HepG2 (cell line): Measurements from ENCODE around the gene NFIC. TPM values are rescaled to one million over a fixed set of nuclear protein-coding genes. Genes with fewer than 3 reads are reported as not detected.

Source experiments
- ATAC-seq: fragments of 200-7000 bp; cut with Tn5 transposase; 3 replicates; pipeline ENCODE4 v1.9.1; 2020; ENCODE audit warnings: mild to moderate bottlenecking, moderate library complexity
- BruUV-seq: library from RNA; stranded (reverse); fragments of 400-500 nt; replicated peaks from 2 replicates; lab custom pipeline; 2021; lab: Mats Ljungman, UMichigan
- CTCF ChIA-PET: fragments of 300-600 bp; formaldehyde crosslinking; extraction: SDS; loops from one replicate; lab custom pipeline; 2021; ENCODE audit warnings: low total read pairs, inconsistent platforms, low intra/inter-chr PET ratio; lab: Yijun Ruan, JAX
- POLR2A ChIA-PET: fragments of 350-600 bp; sonication (Branson Sonifier 250); formaldehyde crosslinking; loops from one replicate; lab custom pipeline; 2020; ENCODE audit warnings: antibody characterized with exemption, inconsistent platforms; lab: Yijun Ruan, JAX
- DNase-seq: peaks from one replicate; pipeline ENCODE4 v3.0.0-alpha.2; 2015; ENCODE audit warnings: low spot score
- FAIRE-seq: peaks from 3 replicates; lab custom pipeline; 2011; peaks lifted over from hg19 to GRCh38; lab: Jason Lieb, UNC
- H2AFZ ChIP-seq: one replicate; pipeline ENCODE4 v1.6.1; 2011; ENCODE audit warnings: low read length, inconsistent platforms
- H3K27ac ChIP-seq: fragments of 300-600 bp; 3 replicates; pipeline ENCODE4 v1.8.0; 2011; ENCODE audit warnings: mixed run types, mild to moderate bottlenecking, mixed read lengths, low read length, inconsistent platforms; ENCODE audit not compliant: insufficient read depth; ENCODE audit errors: extremely low read length
- H3K27me3 ChIP-seq, 2 experiments: fragments of 200-600 bp in 1 of 2; 2 replicates in 1 of 2; 3 replicates in 1 of 2; pipeline versions ENCODE4 v1.6.0 to v1.8.0; 2011; ENCODE audit warnings: low read length in 2 of 2, mild to moderate bottlenecking in 2 of 2, moderate library complexity in 2 of 2, inconsistent platforms in 1 of 2; ENCODE audit not compliant: insufficient read depth in 2 of 2, control insufficient read depth in 1 of 2
- H3K36me3 ChIP-seq, 2 experiments: fragments of 200-600 bp in 1 of 2; replicated peaks in 1 of 2; 2 replicates in 1 of 2; 3 replicates in 1 of 2; pipeline versions ENCODE4 v1.5.1 to v1.8.0; 2011; ENCODE audit warnings: low read length in 2 of 2, inconsistent platforms in 1 of 2; ENCODE audit not compliant: insufficient read depth in 2 of 2, control insufficient read depth in 1 of 2
- H3K4me1 ChIP-seq: 2 replicates; pipeline ENCODE4 v1.5.1; 2012; ENCODE audit warnings: low read length, inconsistent platforms; ENCODE audit not compliant: insufficient read depth
- H3K4me2 ChIP-seq: 2 replicates; pipeline ENCODE4 v1.6.0; 2011; ENCODE audit warnings: low read depth, low read length, inconsistent platforms
- H3K4me3 ChIP-seq, 3 experiments: fragments of 200-600 bp in 1 of 3; sonication (generic), shearing (Covaris generic) in 1 of 3; replicated peaks in 1 of 3; 2 replicates each; pipeline ENCODE4 v1.5.1; 2011 to 2016; ENCODE audit warnings: low read length in 3 of 3, inconsistent platforms in 2 of 3, low read depth in 2 of 3, mild to moderate bottlenecking in 2 of 3, control low read depth in 1 of 3, mixed read lengths in 1 of 3; ENCODE audit not compliant: insufficient read depth in 1 of 3
- H3K79me2 ChIP-seq: one replicate; pipeline ENCODE4 v1.6.1; 2011; ENCODE audit warnings: low read length, inconsistent platforms; ENCODE audit not compliant: insufficient read depth
- H3K9ac ChIP-seq: 2 replicates; pipeline ENCODE4 v1.6.0; 2011; ENCODE audit warnings: mild to moderate bottlenecking, low read depth, low read length, inconsistent platforms; ENCODE audit not compliant: insufficient read depth
- H3K9me3 ChIP-seq: 2 replicates; pipeline ENCODE4 v1.5.1; 2012; ENCODE audit warnings: mild to moderate bottlenecking, low read length
- H4K20me1 ChIP-seq: 2 replicates; pipeline ENCODE4 v1.6.0; 2011; ENCODE audit warnings: inconsistent platforms, mild to moderate bottlenecking, low read length, moderate library complexity; ENCODE audit not compliant: insufficient read depth
- CEBPB ChIP-seq: IDR thresholded peaks from 2 replicates; pipeline ENCODE4 v1.6.1; 2011; ENCODE audit warnings: low read depth, low read length, improper control_type of control experiment, borderline replicate concordance
- CREM ChIP-seq, 2 experiments: sonication (generic) in 1 of 2; formaldehyde crosslinking in 1 of 2; IDR thresholded peaks; 2 replicates each; pipeline versions ENCODE4 v1.4.0 to v1.6.1; 2016 to 2020; ENCODE audit warnings: antibody characterized with exemption in 1 of 2, mild to moderate bottlenecking in 1 of 2, missing genetic modification reagents in 1 of 2
- DMAP1 ChIP-seq: IDR thresholded peaks from 2 replicates; pipeline ENCODE4 v1.6.1; 2016
- ESRRA ChIP-seq: sonication (generic); formaldehyde crosslinking; IDR thresholded peaks from 2 replicates; pipeline ENCODE4 v1.5.1; 2020; ENCODE audit warnings: mild to moderate bottlenecking, low read depth, missing genetic modification reagents
- HNF4A ChIP-seq: sonication (generic); formaldehyde crosslinking; IDR thresholded peaks from 2 replicates; pipeline ENCODE4 v1.4.0; 2020; ENCODE audit warnings: missing genetic modification reagents
- HNRNPH1 ChIP-seq: fragments of 200-400 bp; formaldehyde crosslinking; optimal IDR thresholded peaks from 2 replicates; pipeline ENCODE3; 2017; ENCODE audit warnings: mild to moderate bottlenecking, low read depth, low read length
- JUN ChIP-seq: sonication (generic); formaldehyde crosslinking; IDR thresholded peaks from 2 replicates; pipeline ENCODE4 v1.4.0; 2020; ENCODE audit warnings: mild to moderate bottlenecking, missing genetic modification reagents
- KDM2A ChIP-seq: sonication (generic); formaldehyde crosslinking; IDR thresholded peaks from 2 replicates; pipeline ENCODE4 v1.4.0; 2020; ENCODE audit warnings: low read depth, missing genetic modification reagents, borderline replicate concordance
- MED13 ChIP-seq: sonication (generic); formaldehyde crosslinking; IDR thresholded peaks from 2 replicates; pipeline ENCODE4 v1.5.0; 2020; ENCODE audit warnings: missing genetic modification reagents
- MEF2D ChIP-seq: sonication (generic); formaldehyde crosslinking; IDR thresholded peaks from 2 replicates; pipeline ENCODE4 v1.5.1; 2020; ENCODE audit warnings: mild to moderate bottlenecking, missing genetic modification reagents
- NBN ChIP-seq: fragments of 450-650 bp; conservative IDR thresholded peaks from 2 replicates; pipeline ENCODE4 v1.6.1; 2017
- NR2C2 ChIP-seq: sonication (generic); formaldehyde crosslinking; IDR thresholded peaks from 2 replicates; pipeline ENCODE4 v1.4.0; 2020; ENCODE audit warnings: missing genetic modification reagents, mild to moderate bottlenecking, moderate library complexity, borderline replicate concordance
- PHF8 ChIP-seq: sonication (generic); formaldehyde crosslinking; IDR thresholded peaks from 2 replicates; pipeline ENCODE4 v1.5.0; 2020; ENCODE audit warnings: missing genetic modification reagents
- RBM22 ChIP-seq: fragments of 200-400 bp; formaldehyde crosslinking; optimal IDR thresholded peaks from 2 replicates; pipeline ENCODE3; 2017; ENCODE audit warnings: mild to moderate bottlenecking, low read length, moderate library complexity
- SMC3 ChIP-seq: IDR thresholded peaks from 2 replicates; pipeline ENCODE4 v1.6.1; 2011; ENCODE audit warnings: low read length, improper control_type of control experiment
- SMYD3 ChIP-seq: sonication (generic); formaldehyde crosslinking; IDR thresholded peaks from 2 replicates; pipeline ENCODE4 v1.8.1; 2023; ENCODE audit warnings: mild to moderate bottlenecking, missing genetic modification reagents
- TARDBP ChIP-seq: sonication (generic); formaldehyde crosslinking; IDR thresholded peaks from 2 replicates; pipeline ENCODE4 v1.8.0; 2022; ENCODE audit warnings: mild to moderate bottlenecking, missing genetic modification reagents
- XBP1 ChIP-seq: sonication (generic); formaldehyde crosslinking; IDR thresholded peaks from 2 replicates; pipeline ENCODE4 v1.5.0; 2020; ENCODE audit warnings: missing genetic modification reagents
- ZBTB8A ChIP-seq: sonication (generic); formaldehyde crosslinking; IDR thresholded peaks from 2 replicates; pipeline ENCODE4 v1.4.0; 2020; ENCODE audit warnings: mild to moderate bottlenecking, low read depth, missing genetic modification reagents, borderline replicate concordance
- ZNF225 ChIP-seq: sonication (generic); formaldehyde crosslinking; IDR thresholded peaks from 2 replicates; pipeline ENCODE4 v1.4.0; 2020; ENCODE audit warnings: mild to moderate bottlenecking, missing genetic modification reagents
- ZNF546 ChIP-seq: sonication (generic); formaldehyde crosslinking; conservative IDR thresholded peaks from 2 replicates; pipeline ENCODE4 v1.8.1; 2023; ENCODE audit warnings: mild to moderate bottlenecking, missing genetic modification reagents
- ZNF616 ChIP-seq: sonication (generic); formaldehyde crosslinking; IDR thresholded peaks from 2 replicates; pipeline ENCODE4 v1.5.0; 2020; ENCODE audit warnings: low read depth, mild to moderate bottlenecking, missing genetic modification reagents
- ZNF644 ChIP-seq: IDR thresholded peaks from 2 replicates; pipeline ENCODE4 v1.6.1; 2016; ENCODE audit warnings: low read depth
- ZNF687 ChIP-seq: sonication (generic); formaldehyde crosslinking; IDR thresholded peaks from 2 replicates; pipeline ENCODE4 v1.5.1; 2020; ENCODE audit warnings: mild to moderate bottlenecking, missing genetic modification reagents, moderate library complexity
- WGBS: methylation state at CpG from one replicate; pipeline ENCODE4 v1.1.6; 2017; ENCODE audit warnings: low lambda C conversion rate; 5-methylcytosine and 5-hydroxymethylcytosine counted together
- in situ Hi-C: cut with HindIII; loops from 2 replicates; pipeline ENCODE4 v1.10.0; 2017; ENCODE audit warnings: low pct_unique_long_range_greater_than_20kb; ENCODE audit not compliant: extremely low pct_ligation_motif_present
- intact Hi-C: fragments of 100-400 bp; cut with micrococcal nuclease; formaldehyde crosslinking; loops from one replicate; pipeline ENCODE4 v1.10.0; 2022; ENCODE audit not compliant: unreplicated experiment
- polyA plus RNA-seq, 8 experiments: library from polyadenylated mRNA; depleted of rRNA in 3 of 8; stranded (reverse) in 7 of 8; unstranded in 1 of 8; fragments of >200 nt; fragmentation: Illumina TruSeq in 4 of 8; extraction: Trizol in 4 of 8; gene quantifications; 2 replicates each; pipeline versions ENCODE4 v1.2.1 to v1.2.3, GENCODE V29; 2011 to 2016; ENCODE audit warnings: low read depth in 4 of 8, missing spikeins in 1 of 8, mixed read lengths in 1 of 8; ENCODE audit not compliant: insufficient read depth in 1 of 8
- total RNA-seq, 5 experiments: library from RNA; depleted of rRNA; stranded (reverse); fragments of >200 nt; fragmentation: Illumina TruSeq; extraction: Trizol; gene quantifications; 2 replicates each; pipeline ENCODE4 v1.2.3, GENCODE V29; 2016; ENCODE audit warnings: low read depth in 1 of 5

Gene NFIC
- total and polyA plus RNA-seq, 2 of the 13 experiments (the other 11 are each of a cell fraction or from before 2014, with no cell fraction given) = 1.3 to 2.5 TPM

- no TSS peak for BruUV-seq
- DNase-seq (no peak), FAIRE-seq (no peak), ATAC-seq (no peak)
- Histone ChIP-seq H4K20me1 (no peaks in the 10 kb centered on the region), H3K4me3 (no peak overlapping the region), H3K4me2 (no peak overlapping the region), H3K9me3 (no peaks in the 10 kb centered on the region), H3K9ac (no peak overlapping the region), H3K4me1 (no peaks in the 10 kb centered on the region), H3K36me3 (0 out of 5 replicates have a peak, but pooled peaks cover 0 to 4% of the 10 kb centered on the region in 2 experiments), H2AFZ (no peak overlapping the region), H3K79me2 (no peaks in the 10 kb centered on the region), H3K27me3 (peaks cover 0 to 1% of the 10 kb centered on the region in 2 experiments; a peak in 1 of 5 replicates), H3K27ac (no peak overlapping the region)
- TF ChIP-seq ZNF616 (CRISPR knock-in tag) (no peak), ZNF225 (CRISPR knock-in tag) (no peak), ESRRA (CRISPR knock-in tag) (peak; percentile 60; the same call in 1 of the 2 replicates), ZNF687 (CRISPR knock-in tag) (no peak), ZNF546 (CRISPR knock-in tag) (no peak), SMC3 (no peak), MED13 (CRISPR knock-in tag) (no peak), NBN (no peak), PHF8 (no peak), RBM22 (peak; percentile 61), KDM2A (CRISPR knock-in tag) (0 out of 2 replicates have a peak, but pooled peaks have one; percentile 5), MEF2D (CRISPR knock-in tag) (no peak), DMAP1 (CRISPR knock-in tag) (no peak), CREM (IDR thresholded peaks at IDR 0.05) (no peak), CREM (CRISPR knock-in tag; IDR thresholded peaks at IDR 0.05) (no peak), CEBPB (peak; percentile 40; the same call in 1 of the 2 replicates), HNF4A (peak; percentile 43; the same call in 1 of the 2 replicates), NR2C2 (CRISPR knock-in tag) (peak; percentile 61), ZNF644 (CRISPR knock-in tag) (no peak), JUN (CRISPR knock-in tag) (no peak), XBP1 (CRISPR knock-in tag) (no peak), TARDBP (CRISPR knock-in tag) (no peak), ZBTB8A (CRISPR knock-in tag) (no peak), SMYD3 (CRISPR knock-in tag) (no peak), HNRNPH1 (no peak)
- POLR2A ChIA-PET = no interaction called here
- intact Hi-C loops = no loop called here
- 43% methylated on average over 7 of the region's 10 CpGs for WGBS
- CTCF ChIA-PET = no interaction called here
- in situ Hi-C loops = no loop called here
Measured at GRCh38 chr19:3467437-3468198, 101.2 kb downstream of the NFIC start.
